Measurements from ENCODE around the gene DENND1A.
A peak's percentile ranks its signal among the peaks of the same experiment; 100 is the strongest.

Gene DENND1A

DNA sequence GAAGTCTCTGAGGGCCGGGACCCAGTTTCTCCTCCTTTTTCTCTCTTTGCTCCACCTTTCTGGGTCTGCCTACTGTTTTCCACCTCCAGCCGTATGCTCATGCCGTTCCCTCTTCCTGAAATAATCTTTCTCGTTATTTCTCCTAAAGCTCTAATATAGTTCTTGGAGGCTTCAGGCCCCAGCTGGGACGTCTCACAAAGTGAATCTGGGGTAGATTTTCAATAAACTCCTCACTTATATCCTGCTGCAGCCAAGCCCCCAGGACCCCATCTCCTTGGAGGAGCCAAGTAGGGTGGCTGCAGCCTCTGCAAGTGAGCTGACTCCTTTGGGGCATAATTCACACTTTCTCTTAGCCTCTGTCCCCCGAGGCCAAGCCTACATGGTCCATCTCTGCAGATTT, 588.1 kb downstream of the DENND1A start:
- no peak for DNase-seq (ENCODE audit: low read depth)
- TF ChIP-seq, protein P1, sequence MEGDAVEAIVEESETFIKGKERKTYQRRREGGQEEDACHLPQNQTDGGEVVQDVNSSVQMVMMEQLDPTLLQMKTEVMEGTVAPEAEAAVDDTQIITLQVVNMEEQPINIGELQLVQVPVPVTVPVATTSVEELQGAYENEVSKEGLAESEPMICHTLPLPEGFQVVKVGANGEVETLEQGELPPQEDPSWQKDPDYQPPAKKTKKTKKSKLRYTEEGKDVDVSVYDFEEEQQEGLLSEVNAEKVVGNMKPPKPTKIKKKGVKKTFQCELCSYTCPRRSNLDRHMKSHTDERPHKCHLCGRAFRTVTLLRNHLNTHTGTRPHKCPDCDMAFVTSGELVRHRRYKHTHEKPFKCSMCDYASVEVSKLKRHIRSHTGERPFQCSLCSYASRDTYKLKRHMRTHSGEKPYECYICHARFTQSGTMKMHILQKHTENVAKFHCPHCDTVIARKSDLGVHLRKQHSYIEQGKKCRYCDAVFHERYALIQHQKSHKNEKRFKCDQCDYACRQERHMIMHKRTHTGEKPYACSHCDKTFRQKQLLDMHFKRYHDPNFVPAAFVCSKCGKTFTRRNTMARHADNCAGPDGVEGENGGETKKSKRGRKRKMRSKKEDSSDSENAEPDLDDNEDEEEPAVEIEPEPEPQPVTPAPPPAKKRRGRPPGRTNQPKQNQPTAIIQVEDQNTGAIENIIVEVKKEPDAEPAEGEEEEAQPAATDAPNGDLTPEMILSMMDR (IDR thresholded peaks at IDR 0.05; ENCODE audit: insufficient read depth, low read depth, low read length, missing control alignments), result no peak
- H3K4me3 ChIP-seq (ENCODE audit: low read length), result no peak overlapping the region

DNA sequence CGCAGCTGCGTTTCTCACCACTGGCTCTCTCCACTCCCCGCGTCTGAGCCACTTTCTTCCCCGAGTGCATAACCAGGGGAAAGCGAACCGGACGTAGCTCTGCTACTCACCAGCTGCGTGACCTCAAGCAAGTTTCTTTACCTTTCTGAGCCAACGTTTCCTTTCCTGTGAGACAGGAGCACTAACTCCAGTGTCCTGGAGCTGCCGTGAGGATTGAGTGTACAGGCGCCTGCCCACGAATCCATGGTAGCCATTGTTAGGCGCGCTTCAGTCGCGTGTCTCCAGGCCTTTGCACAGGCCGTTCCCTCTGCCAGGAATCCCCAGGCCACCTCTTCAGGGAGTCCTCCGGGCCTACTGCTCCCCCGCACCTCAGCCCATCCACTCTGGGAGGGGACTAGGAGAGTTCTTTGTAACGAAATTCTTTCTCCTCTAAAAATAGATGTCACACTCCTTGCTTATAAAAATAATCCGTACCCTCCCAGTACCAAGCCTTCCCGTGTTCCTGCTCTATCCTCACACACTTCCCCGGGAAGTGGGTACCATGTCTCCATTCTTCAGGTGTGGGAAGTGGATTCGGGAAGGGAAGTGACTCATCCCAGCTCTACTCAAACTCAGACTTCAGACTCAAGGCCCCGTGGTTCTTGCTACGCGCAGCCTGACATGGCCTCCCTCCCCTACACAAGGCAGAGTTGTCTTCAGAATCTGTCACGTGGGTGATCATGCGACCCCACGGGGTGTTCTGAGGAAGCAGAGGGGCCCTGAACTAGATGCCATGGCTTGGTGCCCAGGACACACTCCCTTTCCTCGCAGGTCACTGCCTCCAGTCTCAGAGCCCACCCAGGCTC, 590.0 kb downstream of the DENND1A start:
- TF ChIP-seq, protein P1 (IDR thresholded peaks at IDR 0.05; ENCODE audit: insufficient read depth, low read depth, low read length, missing control alignments), result no peak
- H3K4me3 ChIP-seq (ENCODE audit: low read length), result no peak overlapping the region
- DNase-seq (ENCODE audit: low read depth), result peak; percentile 17

DNA sequence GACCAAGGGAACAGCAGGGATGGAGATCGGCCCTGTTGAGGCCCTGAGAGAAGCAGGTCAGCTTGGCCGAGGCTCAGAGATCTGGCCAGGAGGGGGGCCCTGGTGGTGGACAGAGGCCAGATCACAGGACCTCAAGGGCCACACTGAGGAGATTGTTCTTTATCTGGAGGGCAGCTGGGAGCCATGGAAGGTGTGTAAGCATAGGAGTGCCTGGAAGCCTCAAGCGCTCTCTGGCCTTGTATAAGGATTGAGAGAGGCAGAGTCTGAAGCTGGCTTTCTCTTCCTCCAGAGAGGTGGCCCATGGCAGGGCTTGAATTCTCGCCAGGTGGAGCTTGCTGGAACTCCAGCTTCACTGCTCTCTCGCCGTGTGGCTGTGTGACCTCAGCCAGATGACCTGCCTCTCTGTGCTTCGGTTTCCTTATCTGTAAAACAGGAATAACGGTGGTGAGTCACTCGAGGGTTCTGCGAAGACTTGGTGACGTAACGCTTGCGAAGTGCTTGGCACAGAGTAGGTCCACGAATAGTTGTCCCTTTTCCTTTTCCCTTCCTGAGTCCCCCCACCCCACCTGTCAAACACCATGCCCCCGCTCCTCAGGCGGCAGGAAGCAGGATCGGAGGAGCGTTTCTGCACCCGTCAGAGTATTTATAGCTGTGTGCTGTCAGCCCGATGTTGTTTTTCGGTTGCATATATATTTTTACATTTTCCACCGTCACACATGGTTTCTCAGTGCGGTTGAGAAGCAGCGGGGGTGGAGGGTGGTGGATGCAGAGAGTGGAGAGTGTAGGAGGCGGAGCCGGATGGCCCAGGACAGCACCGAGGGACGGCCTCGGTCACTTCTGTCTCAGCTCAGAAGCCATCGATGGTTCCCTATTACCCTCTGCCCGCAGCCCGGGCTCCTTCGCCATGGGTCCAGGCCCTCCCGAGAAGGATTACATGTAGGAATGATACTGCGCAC, 590.9 kb downstream of the DENND1A start:
- TF ChIP-seq, protein P1 (IDR thresholded peaks at IDR 0.05; ENCODE audit: insufficient read depth, low read depth, low read length, missing control alignments), result no peak
- no peak overlapping the region for H3K4me3 ChIP-seq (ENCODE audit: low read length)
- DNase-seq (ENCODE audit: low read depth), result no peak

DNA sequence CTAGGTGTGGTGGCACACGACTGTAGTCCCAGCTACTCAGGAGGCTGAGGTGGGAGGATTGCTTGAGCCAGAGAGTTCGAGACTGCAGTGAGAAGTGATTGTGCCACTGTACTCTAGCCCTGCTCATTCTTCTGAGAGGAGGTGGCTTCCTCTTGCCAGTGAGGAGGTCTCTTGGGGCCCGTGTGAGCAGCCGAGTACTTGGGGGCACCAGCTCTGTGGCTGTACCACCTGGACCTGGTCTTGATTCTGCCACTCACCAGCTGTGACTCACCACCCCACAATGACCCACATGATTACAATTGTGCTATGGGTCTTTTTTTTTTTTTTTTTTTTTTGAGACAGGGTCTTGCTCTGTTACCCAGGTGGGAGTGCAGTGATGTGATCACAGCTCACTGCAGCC, 592.0 kb downstream of the DENND1A start:
- no peak overlapping the region for H3K4me3 ChIP-seq (ENCODE audit: low read length)
- TF ChIP-seq, protein P1 (IDR thresholded peaks at IDR 0.05; ENCODE audit: insufficient read depth, low read depth, low read length, missing control alignments), result no peak
- no peak for DNase-seq (ENCODE audit: low read depth)

DNA sequence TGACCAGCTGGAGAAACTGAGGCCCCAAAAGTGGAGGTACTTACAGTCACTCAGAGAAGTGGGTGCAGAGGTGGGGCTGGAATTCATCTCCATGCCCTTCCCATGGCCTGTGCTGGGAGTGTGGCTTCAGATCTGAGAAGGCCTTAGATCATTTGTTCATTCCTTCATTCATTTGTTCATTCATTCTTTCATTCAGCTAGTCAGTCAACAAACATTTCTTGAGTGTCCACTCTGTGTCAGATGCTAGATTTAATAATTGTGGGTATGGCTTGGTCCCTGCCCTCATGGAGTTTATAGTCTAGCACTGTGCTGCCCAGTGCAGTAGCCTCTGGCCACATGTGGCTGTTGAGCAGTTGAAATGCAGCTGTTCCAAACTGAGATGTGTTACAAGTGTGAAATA, 593.0 kb downstream of the DENND1A start:
- no peak for DNase-seq (ENCODE audit: low read depth)
- TF ChIP-seq, protein P1 (IDR thresholded peaks at IDR 0.05; ENCODE audit: insufficient read depth, low read depth, low read length, missing control alignments), result no peak
- H3K4me3 ChIP-seq (ENCODE audit: low read length), result no peak overlapping the region

DNA sequence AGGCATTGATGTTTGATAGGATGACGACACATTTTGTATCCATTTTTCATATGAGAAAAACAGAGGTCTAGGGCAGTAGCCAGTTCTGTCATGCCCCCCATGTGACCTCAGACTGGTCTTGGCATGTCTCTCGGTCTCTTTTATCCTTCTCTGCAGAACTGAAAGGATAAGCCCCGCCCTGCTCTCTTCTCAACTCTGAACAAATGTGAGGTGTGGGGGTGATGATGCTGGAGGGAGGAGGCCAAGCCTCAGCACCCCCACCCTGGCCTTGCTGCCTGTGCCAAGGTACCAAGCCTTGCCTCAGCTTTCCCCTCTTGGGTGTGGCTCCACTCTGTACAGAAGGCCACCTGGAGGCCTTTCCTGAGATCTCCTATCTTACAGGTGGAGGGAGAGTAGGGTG, 593.5 kb downstream of the DENND1A start:
- no peak overlapping the region for H3K4me3 ChIP-seq (ENCODE audit: low read length)
- DNase-seq (ENCODE audit: low read depth), result peak; percentile 26
- TF ChIP-seq, protein P1 (IDR thresholded peaks at IDR 0.05; ENCODE audit: insufficient read depth, low read depth, low read length, missing control alignments), result no peak
